ENCODE results near the gene TNK2.

TNK2 gene

GRCh38 chr3:195897853-195898415, 10.4 kb downstream of the TNK2 start:
- H3K9ac ChIP-seq (ENCODE audit: low read depth, low read length, poor library complexity), result no peak overlapping the region
- no peaks in the 10 kb centered on the region for H3K27me3 ChIP-seq (ENCODE audit: control insufficient read depth in 3 of 3, insufficient read depth in 3 of 3, low read depth in 1 of 3, low read length in 3 of 3)
- no peak overlapping the region for H2BK12ac ChIP-seq (ENCODE audit: low read length)
- no CpG with 5 or more reads among the region's 11 CpGs for WGBS, 2 donors (ENCODE audit: extremely low coverage in 2 of 2, insufficient read length in 2 of 2, insufficient replicate concordance in 1 of 2)
- H2BK120ac ChIP-seq (ENCODE audit: low read depth, low read length), result peak overlapping the region; percentile 16
- H3K27ac ChIP-seq (replicated peaks; ENCODE audit: low read length), result no peak overlapping the region
- H3K4me3 ChIP-seq (ENCODE audit: low read length in 2 of 2), result no peak overlapping the region
- peaks cover 28 to 29% of the 10 kb centered on the region in 2 donors for H3K4me1 ChIP-seq (ENCODE audit: control insufficient read depth in 2 of 2, insufficient read depth in 1 of 2, low read depth in 1 of 2, low read length in 2 of 2)
- no peak overlapping the region for H4K8ac ChIP-seq (ENCODE audit: low read depth, low read length)
- no peak overlapping the region for H2AK5ac ChIP-seq (ENCODE audit: low read depth, low read length)
- H3K79me1 ChIP-seq (ENCODE audit: low read depth, low read length), result peaks cover 26% of the 10 kb centered on the region
- H3K23ac ChIP-seq (ENCODE audit: low read depth, low read length, poor library complexity), result peak overlapping the region; percentile 48
- H3K4me2 ChIP-seq (ENCODE audit: insufficient read depth, low read length, poor library complexity, severe bottlenecking), result no peak overlapping the region
- peaks cover 0 to 2% of the 10 kb centered on the region in 2 donors for H3K9me3 ChIP-seq (replicated peaks in 1 of 2; ENCODE audit: control insufficient read depth in 2 of 2, insufficient read depth in 1 of 2, low read depth in 1 of 2, low read length in 2 of 2)
- no peak overlapping the region for H2AFZ ChIP-seq (ENCODE audit: low read length)
- no peak overlapping the region for H3K18ac ChIP-seq (ENCODE audit: low read length)
- no peak for DNase-seq (ENCODE audit: low spot score)
- no peaks in the 10 kb centered on the region for H3K36me3 ChIP-seq (replicated peaks in 1 of 2; ENCODE audit: control insufficient read depth in 2 of 2, insufficient read depth in 2 of 2, low read length in 2 of 2)
- H2BK15ac ChIP-seq (ENCODE audit: low read length), result no peak overlapping the region
- H4K91ac ChIP-seq (ENCODE audit: low read depth, low read length, poor library complexity), result no peak overlapping the region
- no peak overlapping the region for H3K4ac ChIP-seq (ENCODE audit: low read length)
- no peak overlapping the region for H3K14ac ChIP-seq (ENCODE audit: low read length)
- H2BK5ac ChIP-seq (ENCODE audit: low read length), result no peak overlapping the region

GRCh38 chr3:195897081-195897852, 11.1 kb downstream of the TNK2 start:
- Histone ChIP-seq H3K27ac (replicated peaks; ENCODE audit: low read length) (no peak overlapping the region), H3K18ac (ENCODE audit: low read length) (no peak overlapping the region), H3K4me2 (ENCODE audit: insufficient read depth, low read length, poor library complexity, severe bottlenecking) (no peak overlapping the region), H3K79me1 (ENCODE audit: low read depth, low read length) (peaks cover 26% of the 10 kb centered on the region), H2BK12ac (ENCODE audit: low read length) (no peak overlapping the region), H3K4me3 (ENCODE audit: low read length in 2 of 2) (no peak overlapping the region), H4K8ac (ENCODE audit: low read depth, low read length) (no peak overlapping the region), H3K36me3 (replicated peaks in 1 of 2; ENCODE audit: control insufficient read depth in 2 of 2, insufficient read depth in 2 of 2, low read length in 2 of 2) (no peaks in the 10 kb centered on the region), H2BK120ac (ENCODE audit: low read depth, low read length) (no peak overlapping the region), H3K14ac (ENCODE audit: low read length) (no peak overlapping the region), H4K91ac (ENCODE audit: low read depth, low read length, poor library complexity) (no peak overlapping the region), H3K4me1 (ENCODE audit: control insufficient read depth in 2 of 2, insufficient read depth in 1 of 2, low read depth in 1 of 2, low read length in 2 of 2) (peaks cover 34 to 35% of the 10 kb centered on the region in 2 donors), H3K23ac (ENCODE audit: low read depth, low read length, poor library complexity) (peak overlapping the region; percentile 12), H2BK5ac (ENCODE audit: low read length) (no peak overlapping the region), H2AFZ (ENCODE audit: low read length) (peak overlapping the region; percentile 91), H3K9me3 (replicated peaks in 1 of 2; ENCODE audit: control insufficient read depth in 2 of 2, insufficient read depth in 1 of 2, low read depth in 1 of 2, low read length in 2 of 2) (peaks cover 0 to 2% of the 10 kb centered on the region in 2 donors), H2AK5ac (ENCODE audit: low read depth, low read length) (peak overlapping the region; percentile 6), H3K4ac (ENCODE audit: low read length) (no peak overlapping the region), H3K27me3 (ENCODE audit: control insufficient read depth in 3 of 3, insufficient read depth in 3 of 3, low read depth in 1 of 3, low read length in 3 of 3) (no peaks in the 10 kb centered on the region), H2BK15ac (ENCODE audit: low read length) (no peak overlapping the region), H3K9ac (ENCODE audit: low read depth, low read length, poor library complexity) (no peak overlapping the region)
- DNase-seq (ENCODE audit: low spot score), result no peak
- WGBS, 2 donors (ENCODE audit: extremely low coverage in 2 of 2, insufficient read length in 2 of 2, insufficient replicate concordance in 1 of 2), result no CpG with 5 or more reads among the region's 10 CpGs

- H3K14ac ChIP-seq (ENCODE audit: low read length), result no peak overlapping the region
- no peak overlapping the region for H2BK120ac ChIP-seq (ENCODE audit: low read depth, low read length)
- peak overlapping the region; percentile 22 for H3K27ac ChIP-seq (replicated peaks; ENCODE audit: low read length)
- no peaks in the 10 kb centered on the region for H3K36me3 ChIP-seq (replicated peaks in 1 of 2; ENCODE audit: control insufficient read depth in 2 of 2, insufficient read depth in 2 of 2, low read length in 2 of 2)
- no peak overlapping the region for H4K91ac ChIP-seq (ENCODE audit: low read depth, low read length, poor library complexity)
- peak overlapping the region; percentile 54 to 78 for H3K4me3 ChIP-seq (ENCODE audit: low read length in 2 of 2)
- peak overlapping the region; percentile 11 for H2AK5ac ChIP-seq (ENCODE audit: low read depth, low read length)
- peaks cover 23% of the 10 kb centered on the region for H3K79me1 ChIP-seq (ENCODE audit: low read depth, low read length)
- H4K8ac ChIP-seq (ENCODE audit: low read depth, low read length), result no peak overlapping the region
- H3K27me3 ChIP-seq (ENCODE audit: control insufficient read depth in 3 of 3, insufficient read depth in 3 of 3, low read depth in 1 of 3, low read length in 3 of 3), result no peaks in the 10 kb centered on the region
- peak overlapping the region; percentile 55 for H3K23ac ChIP-seq (ENCODE audit: low read depth, low read length, poor library complexity)
- no peak overlapping the region for H2BK12ac ChIP-seq (ENCODE audit: low read length)
- WGBS, 2 donors (ENCODE audit: extremely low coverage in 2 of 2, insufficient read length in 2 of 2, insufficient replicate concordance in 1 of 2), result no CpG with 5 or more reads among the region's 16 CpGs
- peak overlapping the region; percentile 78 for H3K9ac ChIP-seq (ENCODE audit: low read depth, low read length, poor library complexity)
- H3K18ac ChIP-seq (ENCODE audit: low read length), result peak overlapping the region; percentile 94
- H3K4ac ChIP-seq (ENCODE audit: low read length), result no peak overlapping the region
- no peak overlapping the region for H3K4me2 ChIP-seq (ENCODE audit: insufficient read depth, low read length, poor library complexity, severe bottlenecking)
- no peak for DNase-seq (ENCODE audit: low spot score)
- H3K9me3 ChIP-seq (replicated peaks in 1 of 2; ENCODE audit: control insufficient read depth in 2 of 2, insufficient read depth in 1 of 2, low read depth in 1 of 2, low read length in 2 of 2), result peaks cover 0 to 2% of the 10 kb centered on the region in 2 donors
- H2BK15ac ChIP-seq (ENCODE audit: low read length), result no peak overlapping the region
- H2AFZ ChIP-seq (ENCODE audit: low read length), result peak overlapping the region; percentile 91
- peaks cover 40 to 41% of the 10 kb centered on the region in 2 donors for H3K4me1 ChIP-seq (ENCODE audit: control insufficient read depth in 2 of 2, insufficient read depth in 1 of 2, low read depth in 1 of 2, low read length in 2 of 2)
- H2BK5ac ChIP-seq (ENCODE audit: low read length), result no peak overlapping the region
Measured at GRCh38 chr3:195896361-195897080, 11.8 kb downstream of the TNK2 start.
